GM18499 (cell line): Measurements from ENCODE around the gene NUDT1.

ENCODE experiments used
- ATAC-seq: cut with Tn5 transposase; IDR thresholded peaks from one replicate; pipeline ENCODE4 v1.9.1; 2021; ENCODE audit warnings: moderate number of reproducible peaks; ENCODE audit not compliant: insufficient read depth, unreplicated experiment

NUDT1 gene

GRCh38 chr7:2241580-2242540 lies at the start of gene NUDT1, which contains the start of gene MRM2:
Gene NUDT1 (plus strand): TSS chr7:2242226. CDS start chr7:2244575, 2,349 bp downstream.
Gene MRM2 (minus strand): TSS chr7:2242205. CDS start chr7:2242169, 36 bp downstream.
- no peak for ATAC-seq

- ATAC-seq, result no peak
Observed at GRCh38 chr7:2192831-2193534, 49.0 kb upstream of the NUDT1 start.

- ATAC-seq, result no peak
Observed at GRCh38 chr7:2193575-2194305, 48.3 kb upstream of the NUDT1 start.

- no peak for ATAC-seq
Observed at GRCh38 chr7:2195400-2196246, 46.4 kb upstream of the NUDT1 start.

- ATAC-seq, result no peak
Observed at GRCh38 chr7:2196381-2197378, 45.3 kb upstream of the NUDT1 start.

- no peak for ATAC-seq
Observed at GRCh38 chr7:2197436-2198155, 44.4 kb upstream of the NUDT1 start.

- no peak for ATAC-seq
Observed at GRCh38 chr7:2198206-2198605, 43.8 kb upstream of the NUDT1 start.

GRCh38 chr7:2198760-2199159 lies 43.3 kb upstream of the NUDT1 start:
- ATAC-seq, result no peak

GRCh38 chr7:2199528-2199927 lies 42.5 kb upstream of the NUDT1 start:
- no peak for ATAC-seq

GRCh38 chr7:2199956-2200583 lies 42.0 kb upstream of the NUDT1 start:
- ATAC-seq, result no peak

GRCh38 chr7:2200584-2200980 lies 41.4 kb upstream of the NUDT1 start:
- no peak for ATAC-seq

GRCh38 chr7:2201128-2201527 lies 40.9 kb upstream of the NUDT1 start:
- ATAC-seq, result no peak

- no peak for ATAC-seq
Observed at GRCh38 chr7:2201686-2202360, 40.2 kb upstream of the NUDT1 start.

GRCh38 chr7:2202361-2202761 lies 39.7 kb upstream of the NUDT1 start:
- ATAC-seq, result no peak

GRCh38 chr7:2202901-2203765 lies 38.9 kb upstream of the NUDT1 start:
- no peak for ATAC-seq

GRCh38 chr7:2203766-2204300 lies 38.2 kb upstream of the NUDT1 start:
- ATAC-seq, result no peak
